Stimulated activated CD8-positive, alpha-beta memory T cell treated with anti-CD3 and anti-CD28 coated beads, Interleukin-7, amount 100 ng/mL, for 4 hours (primary cell): ENCODE results near the gene PMM2.
A peak's percentile ranks its signal among the peaks of the same experiment; 100 is the strongest.
"Not testable (repeated sequence)": the region's sequence is repeated elsewhere in the genome, so short reads cannot be mapped to it uniquely, and the experiment has no call there.

Experiments used
- DNase-seq, 2 donors: peaks; one replicate each; pipeline ENCODE4 v3.0.0-alpha.2; 2020; ENCODE audit warnings: low read depth in 2 of 2

The PMM2 gene

DNA sequence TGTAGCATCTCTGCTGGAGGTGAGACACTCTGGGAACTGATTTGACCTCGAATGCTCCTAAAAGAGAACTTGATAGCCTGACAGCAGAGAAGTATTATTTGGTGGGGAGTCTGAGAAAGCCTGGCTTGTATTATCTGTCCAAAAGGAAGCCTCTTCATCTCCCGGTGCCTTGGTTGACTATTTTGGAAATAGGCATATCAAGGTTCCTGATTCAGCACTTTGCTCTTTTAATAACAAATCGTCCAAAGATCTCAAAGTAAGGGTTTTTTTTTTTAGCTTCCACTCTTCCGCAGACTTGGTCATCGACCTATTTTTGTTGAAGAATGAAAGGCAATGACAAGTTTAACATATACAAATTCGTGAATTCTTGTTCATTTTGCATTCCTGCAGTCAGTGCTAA, 15.0 kb upstream of the PMM2 start:
- no peak for DNase-seq

DNA sequence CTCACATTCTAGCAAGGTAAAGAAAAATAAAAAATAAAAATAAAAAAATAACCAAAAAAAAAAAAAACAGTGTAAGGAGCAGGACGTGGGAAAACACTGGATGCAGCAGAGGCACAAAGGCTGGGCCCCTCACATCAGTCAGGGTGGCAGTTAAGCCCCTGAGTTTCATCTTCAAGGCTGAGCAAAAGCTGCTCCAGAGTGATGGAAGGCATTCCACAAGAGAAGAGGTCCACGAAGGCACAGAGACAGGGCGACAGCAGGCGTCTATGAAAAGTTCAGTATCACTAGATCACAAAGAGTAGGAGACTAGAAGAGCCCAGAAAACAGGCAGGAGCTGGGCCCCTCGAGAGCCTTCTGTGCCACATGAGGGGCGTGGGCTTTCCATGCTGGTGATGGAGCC, 12.2 kb upstream of the PMM2 start:
- DNase-seq, result no peak

DNA sequence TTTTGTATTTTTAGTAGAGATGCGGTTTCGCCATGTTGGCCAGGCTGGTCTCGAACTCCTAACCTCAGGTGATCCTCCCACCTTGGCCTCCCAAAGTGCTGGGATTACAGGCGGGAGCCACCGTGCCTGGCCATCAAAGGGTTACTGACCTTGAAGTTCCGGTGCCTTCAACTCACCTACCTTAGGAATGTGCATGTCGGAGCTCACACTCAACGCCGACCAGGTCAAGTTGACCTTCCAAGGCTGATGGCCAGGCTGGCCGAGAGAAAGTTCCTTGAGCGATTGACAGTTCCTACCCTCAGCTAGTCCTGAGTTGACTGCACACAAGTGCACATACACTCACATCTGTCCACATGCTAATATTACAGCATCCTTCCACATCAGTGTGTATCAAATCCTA, 11.3 kb upstream of the PMM2 start:
- not testable (repeated sequence) for DNase-seq

DNA sequence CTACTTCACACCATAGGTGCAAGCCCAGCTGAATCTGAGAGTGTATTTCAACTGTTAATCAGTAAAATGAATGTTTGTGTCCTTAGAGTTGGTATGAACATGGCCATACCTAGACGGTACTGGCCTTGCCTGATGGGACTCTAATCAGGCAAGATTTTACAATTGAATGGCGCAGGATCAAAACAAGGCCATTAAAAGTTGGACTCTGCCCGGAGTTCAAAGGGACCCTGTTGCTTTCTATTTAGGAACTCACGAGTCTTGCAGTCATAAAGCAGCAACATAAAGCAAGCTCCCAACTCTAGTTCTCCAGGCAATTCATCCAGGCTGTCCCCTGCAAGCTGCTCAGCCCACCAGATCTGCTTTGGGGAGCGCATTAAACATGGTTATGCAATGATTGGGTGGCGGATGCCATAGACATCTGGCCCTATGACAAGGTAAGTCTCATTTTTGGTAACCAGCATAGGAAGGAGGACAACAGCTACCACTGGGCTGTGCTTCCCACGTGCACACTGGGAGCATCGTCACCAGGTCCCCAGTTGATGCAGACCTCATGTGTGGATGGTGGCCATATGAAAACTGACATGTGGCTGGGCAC, 9.0 kb upstream of the PMM2 start:
- DNase-seq, result no peak

DNA sequence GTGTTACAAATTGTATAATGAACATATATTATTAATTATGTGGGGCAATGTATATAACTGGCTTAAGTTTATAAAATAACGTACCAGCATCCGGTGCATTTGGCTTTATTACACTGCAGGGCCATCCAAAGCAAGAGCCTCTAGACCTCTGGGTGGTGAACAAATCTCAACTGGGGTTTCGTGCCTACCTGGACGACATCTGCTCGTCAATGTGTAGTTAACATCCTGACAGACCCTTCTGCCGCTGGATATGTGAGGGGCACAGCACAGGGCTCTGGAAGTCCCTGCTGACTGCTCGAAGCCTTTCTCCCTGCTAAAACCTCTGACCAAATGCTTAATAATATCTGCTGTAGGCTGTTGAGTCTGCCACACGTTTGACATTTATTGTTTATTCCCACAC, 2.5 kb upstream of the PMM2 start:
- no peak for DNase-seq

DNA sequence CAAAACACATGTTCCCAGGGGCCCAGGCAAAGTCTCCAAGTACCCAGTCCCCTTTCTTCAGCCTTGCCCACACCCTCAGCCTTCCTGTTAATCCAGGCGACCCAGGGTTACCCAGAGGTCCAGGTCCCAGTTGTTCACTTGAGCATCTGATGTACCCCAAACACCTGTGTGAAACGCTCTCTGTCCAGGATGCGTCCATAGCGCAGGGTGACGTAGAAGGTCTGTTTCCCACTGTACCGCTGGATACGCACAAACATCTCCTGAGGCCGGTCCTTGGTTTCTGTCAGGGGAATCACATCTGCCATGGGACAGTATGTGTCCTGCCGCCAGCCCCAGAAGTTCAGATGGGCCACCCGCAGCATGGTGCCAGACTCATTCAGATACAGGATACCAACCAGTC, 1.8 kb upstream of the PMM2 start:
- no peak for DNase-seq

DNA sequence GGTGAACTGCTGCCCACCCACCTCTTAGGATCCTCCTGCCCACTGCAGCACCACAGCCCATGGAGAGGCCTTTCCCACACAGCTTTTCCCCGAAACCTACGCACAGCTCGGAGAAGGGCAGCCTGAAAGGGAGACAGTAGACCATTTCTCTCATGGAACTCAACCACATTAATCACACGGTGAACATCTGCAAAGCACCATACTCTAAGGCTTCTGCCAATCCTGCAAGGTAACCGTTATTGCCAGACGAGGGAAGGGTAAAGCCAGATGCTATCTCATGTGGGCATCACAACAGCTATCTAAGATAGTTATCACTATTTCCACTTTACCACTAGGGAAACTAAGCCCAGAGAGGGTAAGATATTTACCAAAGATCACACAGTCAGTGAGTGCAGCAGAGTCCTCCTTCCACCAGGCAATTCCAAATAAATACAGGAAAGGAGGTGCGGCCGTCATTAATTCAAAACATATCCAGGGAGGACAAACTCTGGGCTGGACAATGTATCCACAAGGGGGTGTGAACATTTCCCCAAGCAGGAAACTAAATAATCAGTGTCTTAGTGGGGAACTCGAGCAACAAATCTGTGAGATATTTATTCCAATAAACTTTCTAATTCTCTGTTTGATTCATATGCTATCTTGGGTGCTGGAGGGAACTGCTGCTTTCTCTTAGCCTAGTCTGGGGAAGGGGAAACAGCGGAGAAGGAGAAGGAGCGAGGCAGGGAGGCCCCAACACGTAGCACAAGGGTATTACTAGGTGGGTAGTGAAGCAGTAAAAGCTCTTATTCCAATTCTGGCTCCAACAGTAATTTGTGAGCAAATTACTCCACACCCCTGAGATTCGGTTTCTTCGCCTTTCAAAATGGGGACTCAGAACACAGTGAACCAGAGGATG, 923 bp upstream of the PMM2 start:
- DNase-seq, result no peak

DNA sequence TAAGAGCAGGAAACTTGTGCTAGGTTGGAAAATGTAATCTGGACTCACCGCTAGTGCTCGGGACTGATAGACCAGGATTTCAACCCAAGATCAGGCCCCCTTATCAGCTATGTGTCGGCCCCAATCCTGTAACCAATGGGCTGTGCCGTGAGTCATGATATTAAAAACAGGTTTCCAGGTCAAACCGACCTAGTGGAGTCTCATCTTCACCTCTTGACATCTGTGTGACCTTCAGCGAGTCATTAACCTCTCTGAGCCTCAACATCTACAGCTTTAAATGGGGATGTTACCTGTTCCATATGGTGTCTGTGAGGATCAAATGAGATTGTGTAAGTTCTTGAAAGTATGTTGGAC, 512 bp downstream of the PMM2 start:
- peak; percentile 8 to 11 for DNase-seq

DNA sequence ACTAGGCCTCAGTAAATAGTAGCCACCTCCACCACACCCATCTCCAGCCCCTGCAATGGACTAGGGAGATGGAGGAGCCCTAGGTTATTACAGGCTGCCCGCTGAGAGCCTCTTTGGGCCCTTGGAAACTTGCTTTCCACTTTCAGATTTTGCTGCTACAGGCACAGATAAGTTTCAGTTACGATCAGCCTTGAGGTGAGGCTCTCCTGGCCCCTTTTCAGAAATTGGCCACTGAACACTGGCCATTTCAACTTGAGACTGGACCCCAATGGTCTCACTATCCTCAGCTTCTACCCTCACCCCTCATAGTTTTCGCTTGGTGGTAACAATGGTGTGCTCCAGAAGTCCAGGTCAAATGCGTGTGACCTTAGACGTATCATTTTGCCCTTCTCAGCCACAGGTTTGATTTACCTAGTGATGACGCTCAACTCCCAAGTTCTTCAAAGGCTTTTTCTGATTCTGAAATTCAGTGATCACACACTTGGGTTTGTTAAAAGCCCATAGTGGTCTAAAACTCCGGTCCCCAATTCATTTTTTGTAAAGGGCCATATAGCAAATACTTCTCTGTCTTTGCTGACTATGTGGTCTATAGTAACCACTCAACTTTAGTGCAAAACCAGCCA, 1.0 kb downstream of the PMM2 start:
- DNase-seq, result no peak

DNA sequence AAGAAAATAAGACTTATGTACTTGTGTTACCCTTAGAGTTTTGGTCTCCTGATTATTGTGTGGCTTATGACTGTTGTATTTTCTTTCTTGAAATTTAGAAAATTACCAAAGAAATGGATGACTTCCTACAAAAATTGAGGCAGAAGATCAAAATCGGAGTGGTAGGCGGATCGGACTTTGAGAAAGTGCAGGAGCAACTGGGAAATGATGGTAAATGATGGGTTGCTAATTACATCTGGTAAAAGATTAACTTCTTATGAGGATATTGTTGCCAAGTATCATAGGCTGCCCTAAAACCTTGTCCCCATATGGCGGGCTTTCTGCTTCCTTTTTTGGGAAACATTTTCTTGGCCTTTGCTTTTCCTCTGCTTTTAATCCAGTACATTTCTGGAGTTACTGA, 4.1 kb downstream of the PMM2 start:
- DNase-seq, result no peak

DNA sequence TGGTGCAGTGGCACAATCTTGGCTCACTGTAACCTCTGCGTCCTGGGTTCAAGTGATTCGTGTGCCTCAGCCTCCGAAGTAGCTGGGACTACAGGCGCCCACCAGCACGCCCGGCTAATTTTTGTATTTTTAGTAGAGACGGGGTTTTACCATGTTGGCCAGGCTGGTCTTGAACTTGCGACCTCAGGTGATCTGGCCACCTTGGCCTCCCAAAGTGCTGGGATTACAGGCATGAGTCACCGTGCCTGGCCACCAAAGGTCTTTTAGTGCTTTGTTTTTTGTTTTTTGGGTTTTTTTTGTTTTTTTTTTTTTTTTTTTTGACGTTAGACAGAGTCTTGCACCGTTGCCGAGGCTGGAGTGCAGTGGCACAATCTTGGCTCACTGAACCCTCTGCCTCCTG, 6.1 kb downstream of the PMM2 start:
- not testable (repeated sequence) for DNase-seq

DNA sequence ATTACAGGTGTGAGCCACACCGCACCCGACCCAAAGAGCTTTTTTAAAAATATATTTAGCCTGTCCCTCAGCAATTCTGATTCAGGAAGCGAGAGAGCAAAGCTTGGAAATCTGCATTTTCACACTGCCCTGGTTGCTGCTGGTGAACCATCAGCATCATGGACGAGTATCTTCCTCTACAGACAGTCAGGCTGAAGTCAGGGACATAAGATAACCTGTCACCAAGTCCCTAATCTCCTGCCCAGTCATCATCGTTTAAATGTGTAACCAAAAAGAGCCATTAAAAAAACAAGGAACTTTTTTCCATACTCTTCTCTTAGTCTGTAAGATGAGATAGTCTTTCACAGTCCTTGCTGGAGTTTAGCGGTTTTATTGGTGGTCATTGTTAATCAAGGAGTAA, 6.7 kb downstream of the PMM2 start:
- no peak for DNase-seq

DNA sequence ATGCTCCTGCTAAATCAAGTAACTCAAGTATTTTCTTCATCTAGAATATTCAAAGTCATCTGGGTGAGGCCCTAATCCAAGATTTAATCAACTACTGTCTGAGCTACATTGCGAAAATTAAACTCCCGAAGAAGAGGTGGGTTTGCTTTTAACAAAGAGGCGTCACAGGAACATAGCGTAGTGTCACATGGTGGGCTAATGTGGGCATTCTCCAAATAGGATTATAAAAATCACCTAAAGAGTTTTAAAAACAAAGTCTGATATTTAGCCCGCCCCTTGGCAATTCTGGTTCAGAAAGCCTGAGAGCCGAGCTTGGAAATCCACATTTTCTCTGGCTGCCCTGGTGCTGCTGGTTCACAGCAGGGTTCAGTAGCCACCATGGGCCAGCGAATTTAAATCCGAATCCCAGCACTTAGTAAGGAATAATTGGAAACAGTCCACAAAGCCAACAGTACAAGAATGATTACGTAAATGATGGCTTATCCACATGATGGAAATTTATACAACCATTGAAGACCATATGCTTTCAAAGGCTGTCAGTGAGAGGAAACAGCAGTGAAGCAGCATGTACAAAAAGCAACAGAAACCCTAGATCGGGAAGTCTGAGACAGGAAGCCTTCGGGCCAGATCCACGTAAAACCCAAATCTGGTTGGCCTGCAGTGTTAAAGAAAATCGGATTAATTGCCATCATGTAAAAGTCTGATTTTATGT, 8.8 kb downstream of the PMM2 start:
- no peak for DNase-seq

DNA sequence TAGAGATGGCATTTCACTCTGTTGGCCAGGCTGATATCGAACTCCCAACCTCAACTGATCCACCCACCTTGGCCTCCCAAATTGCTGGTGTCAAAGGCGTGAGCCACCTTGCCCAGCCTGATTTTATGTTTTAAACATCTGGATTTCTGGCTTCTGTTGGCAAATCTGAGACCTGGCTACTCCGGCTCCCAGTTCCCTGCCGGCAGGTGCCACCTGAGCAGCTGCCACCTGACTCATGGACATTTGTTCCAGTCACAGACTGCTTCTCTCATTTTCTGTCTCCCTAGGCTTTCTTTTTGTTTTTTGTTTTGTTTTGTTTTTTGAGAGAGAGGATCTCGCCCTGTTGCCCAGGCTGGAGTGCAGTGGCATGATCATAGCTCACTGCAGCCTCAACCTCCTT, 9.6 kb downstream of the PMM2 start:
- DNase-seq, result no peak

DNA sequence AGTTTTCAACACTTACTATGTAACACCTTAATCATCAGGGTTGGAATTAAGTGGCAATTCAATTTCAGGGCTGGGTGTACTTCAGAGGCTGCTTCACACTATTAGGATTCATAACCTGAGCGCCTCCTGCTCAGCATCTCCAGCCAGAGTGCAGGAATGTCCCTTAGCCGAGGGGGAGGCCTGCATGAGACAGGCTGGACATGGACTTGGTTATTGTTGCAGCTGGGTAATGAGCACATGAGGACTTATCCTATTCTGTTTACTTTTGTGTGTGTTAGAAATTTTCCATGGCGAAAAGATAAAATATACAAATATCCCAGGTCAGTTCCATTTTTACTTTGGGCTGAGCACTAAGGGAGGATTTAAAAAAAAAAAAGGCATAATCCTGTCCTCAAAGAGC, 10.4 kb downstream of the PMM2 start:
- no peak for DNase-seq

DNA sequence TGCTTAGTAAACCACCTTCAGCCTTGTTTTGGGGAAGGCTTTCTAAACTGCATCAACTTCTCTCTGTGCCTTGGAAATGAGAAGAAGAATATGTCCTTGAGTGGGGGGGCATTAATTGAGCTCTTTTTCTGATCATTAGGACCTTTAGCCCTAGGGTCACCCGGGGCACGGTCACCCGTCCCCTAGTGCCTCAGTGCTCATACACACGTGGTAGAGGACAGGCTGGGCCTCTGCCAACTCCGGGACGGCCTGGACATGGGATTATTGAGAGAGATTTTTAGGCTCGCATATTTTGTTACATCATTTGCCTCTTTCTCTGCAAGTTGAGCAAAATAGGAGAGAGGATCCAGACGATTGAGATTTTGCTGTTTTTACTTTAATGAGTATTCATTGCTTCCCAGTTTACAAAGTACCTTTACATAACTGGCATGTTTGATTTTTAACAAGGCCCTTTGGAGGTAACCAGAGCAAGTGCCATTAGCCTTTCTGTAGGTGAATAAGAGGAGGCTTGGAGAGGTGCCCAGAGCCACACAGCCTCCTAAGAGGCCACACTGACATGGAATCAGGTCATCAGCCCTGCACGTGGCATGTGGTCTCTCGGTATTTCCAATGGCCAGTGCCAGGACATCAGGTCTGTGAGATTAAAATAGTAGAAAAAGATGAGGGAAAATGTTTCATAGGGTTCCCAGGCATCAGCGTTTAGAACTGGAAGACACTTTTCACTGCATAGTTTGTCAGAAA, 11.1 kb downstream of the PMM2 start:
- no peak for DNase-seq

DNA sequence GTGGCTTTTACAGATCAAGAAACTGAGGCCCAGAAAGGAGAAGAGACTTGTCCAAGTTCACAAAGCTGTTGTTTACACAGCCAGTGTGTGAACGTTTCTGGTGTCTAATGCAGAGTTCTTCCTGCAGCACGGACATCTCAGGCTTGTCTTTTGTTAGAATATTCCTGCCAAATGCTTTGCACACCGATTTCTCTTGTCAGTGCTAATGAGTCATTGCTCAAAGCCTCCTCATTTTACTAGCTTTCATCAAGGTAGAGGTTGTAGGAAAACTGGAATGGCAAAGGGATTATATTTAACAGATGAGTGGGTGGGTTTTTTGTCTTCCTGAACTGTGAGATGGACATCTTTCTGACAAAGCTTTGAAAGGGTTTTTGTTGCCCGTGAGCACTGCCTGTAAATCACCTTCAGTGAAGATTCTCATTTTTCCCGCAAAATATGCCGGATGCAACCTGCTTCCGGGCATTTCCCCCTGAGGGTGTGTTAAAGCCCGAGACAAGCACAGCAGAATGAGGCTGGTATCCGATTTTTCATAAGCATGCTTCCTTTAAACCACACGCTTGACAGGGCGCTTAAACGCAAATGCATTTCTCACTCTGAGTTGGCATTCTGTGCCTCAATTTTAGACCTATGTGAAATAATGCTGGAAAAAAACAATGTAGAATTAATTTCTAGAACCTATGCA, 14.7 kb downstream of the PMM2 start:
- DNase-seq, result no peak

DNA sequence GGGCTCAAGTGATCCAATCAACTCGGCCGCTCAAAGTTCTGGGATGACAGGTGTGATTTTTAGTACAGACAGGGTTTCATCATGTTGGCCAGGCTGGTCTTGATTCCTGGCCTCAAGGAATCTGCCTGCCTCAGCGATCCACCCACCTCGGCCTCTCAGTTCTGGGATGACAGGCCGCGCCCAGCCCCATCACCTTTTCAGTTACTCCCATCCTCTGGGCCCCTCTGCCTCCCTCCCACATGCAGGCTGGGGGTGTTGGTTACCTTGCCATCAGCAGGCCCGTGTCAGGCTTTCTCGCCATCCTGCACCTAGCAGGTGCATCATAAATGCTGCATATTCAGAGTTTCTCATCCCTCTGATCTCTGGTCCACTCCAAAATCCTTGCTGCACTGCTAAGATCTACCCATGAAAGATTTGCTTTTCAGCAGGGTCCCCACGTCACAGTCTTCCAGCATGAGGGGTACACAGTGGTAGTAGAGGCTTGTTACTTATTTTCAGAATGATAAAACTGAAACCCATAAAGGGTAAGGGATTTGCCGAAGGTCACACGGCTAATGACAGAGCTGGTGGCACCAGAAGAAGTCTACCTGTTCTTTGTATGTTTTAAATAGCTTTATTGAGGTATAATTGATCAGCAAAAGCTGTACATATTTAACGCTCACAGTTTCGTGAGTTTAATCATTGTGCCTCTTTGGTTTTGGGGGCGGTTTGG, 16.6 kb downstream of the PMM2 start:
- no peak for DNase-seq

DNA sequence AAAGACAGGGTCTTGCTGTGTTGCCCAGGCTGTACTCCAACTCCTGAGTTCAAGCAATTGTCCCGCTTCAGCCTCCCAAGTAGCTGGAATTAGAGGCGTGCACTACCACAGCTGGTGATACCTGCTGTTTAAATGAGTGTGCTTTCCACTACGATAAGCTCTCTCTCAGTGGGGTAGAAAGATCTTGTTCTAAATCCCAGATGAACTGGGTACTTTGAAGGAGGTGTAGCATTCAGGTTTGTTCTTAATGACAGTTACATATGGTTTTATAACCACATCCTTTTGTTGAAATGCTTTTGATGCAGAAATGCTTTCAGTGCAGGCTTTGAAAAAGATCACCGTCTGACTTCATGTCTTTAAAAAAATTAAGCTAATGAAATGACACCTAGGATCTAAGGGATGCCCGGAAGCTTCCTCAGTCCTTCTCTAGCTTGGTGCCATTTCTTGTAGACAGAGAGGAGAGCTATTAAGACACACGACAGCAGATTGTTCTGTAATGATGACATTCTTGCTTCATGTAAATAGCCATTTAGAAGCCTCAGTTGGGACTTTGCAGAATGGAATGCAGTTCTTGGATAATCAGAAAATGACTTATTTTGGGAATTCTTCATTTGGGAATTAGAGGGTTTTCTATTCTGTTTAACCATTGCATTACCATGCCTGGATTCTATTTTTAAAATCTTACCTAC, 19.5 kb downstream of the PMM2 start:
- no peak for DNase-seq
